HepG2 (cell line): Measurements from ENCODE around the gene MST1R. TPM values are rescaled to one million over a fixed set of nuclear protein-coding genes. Genes with fewer than 3 reads are reported as not detected.

Experiments used
- HNF1A ChIP-seq, 2 experiments: sonication (generic) in 1 of 2; formaldehyde crosslinking in 1 of 2; IDR thresholded peaks; 2 replicates each; pipeline versions ENCODE4 v1.4.0 to v1.6.1; 2016 to 2020; ENCODE audit warnings: borderline replicate concordance in 1 of 2, low read depth in 1 of 2, mild to moderate bottlenecking in 1 of 2, missing genetic modification reagents in 1 of 2
- NFE2 ChIP-seq: sonication (generic); formaldehyde crosslinking; IDR thresholded peaks from 2 replicates; pipeline ENCODE4 v1.4.0; 2020; ENCODE audit warnings: missing genetic modification reagents
- POLR2A ChIP-seq, 2 experiments: IDR thresholded peaks; 2 replicates each; pipeline ENCODE4 v1.6.1; 2011; ENCODE audit warnings: low read depth in 2 of 2, low read length in 2 of 2, mild to moderate bottlenecking in 1 of 2, moderate library complexity in 1 of 2; ENCODE audit not compliant: insufficient read depth in 1 of 2
- RORA ChIP-seq: sonication (generic); formaldehyde crosslinking; IDR thresholded peaks from 2 replicates; pipeline ENCODE4 v1.5.0; 2020; ENCODE audit warnings: mild to moderate bottlenecking, missing genetic modification reagents, moderate library complexity
- SRSF4 ChIP-seq: fragments of 200-400 bp; formaldehyde crosslinking; IDR thresholded peaks from one replicate; pipeline ENCODE4 v1.6.1; 2018; ENCODE audit warnings: mild to moderate bottlenecking, low read depth, low read length, moderate library complexity; ENCODE audit not compliant: poor library complexity, severe bottlenecking
- TBL1XR1 ChIP-seq: fragments of 150-350 bp; IDR thresholded peaks from 2 replicates; pipeline ENCODE4 v1.6.1; 2014; ENCODE audit warnings: borderline replicate concordance, low read length; ENCODE audit not compliant: partially characterized antibody
- ZBTB25 ChIP-seq: IDR thresholded peaks from 2 replicates; pipeline ENCODE4 v1.6.1; 2018; ENCODE audit warnings: missing genetic modification reagents
- ZNF207 ChIP-seq: fragments of 450-650 bp; IDR thresholded peaks from 2 replicates; pipeline ENCODE4 v1.6.1; 2016; ENCODE audit warnings: antibody characterized with exemption, borderline replicate concordance
- ZNF280D ChIP-seq: sonication (generic); formaldehyde crosslinking; IDR thresholded peaks from 2 replicates; pipeline ENCODE4 v1.5.1; 2020; ENCODE audit warnings: mild to moderate bottlenecking, missing genetic modification reagents
- ZNF383 ChIP-seq: sonication (generic); formaldehyde crosslinking; IDR thresholded peaks from 2 replicates; pipeline ENCODE4 v1.4.0; 2020; ENCODE audit warnings: missing genetic modification reagents, mild to moderate bottlenecking, borderline replicate concordance
- ZNF629 ChIP-seq: sonication (generic); formaldehyde crosslinking; conservative IDR thresholded peaks from 2 replicates; pipeline ENCODE4 v1.5.0; 2020; ENCODE audit warnings: missing genetic modification reagents
- ZNF674 ChIP-seq: sonication (generic); formaldehyde crosslinking; IDR thresholded peaks from 2 replicates; pipeline ENCODE4 v1.5.0; 2020; ENCODE audit warnings: low read depth, mild to moderate bottlenecking, missing genetic modification reagents
- ZNF883 ChIP-seq: sonication (generic); formaldehyde crosslinking; IDR thresholded peaks from 2 replicates; pipeline ENCODE4 v1.5.1; 2020; ENCODE audit warnings: mild to moderate bottlenecking, missing genetic modification reagents; ENCODE audit errors: not compliant biosample characterization
- ZUFSP ChIP-seq: sonication (generic); formaldehyde crosslinking; IDR thresholded peaks from 2 replicates; pipeline ENCODE4 v1.9.0; 2021; ENCODE audit warnings: missing genetic modification reagents, mild to moderate bottlenecking, borderline replicate concordance
- polyA plus RNA-seq, 8 experiments: library from polyadenylated mRNA; depleted of rRNA in 3 of 8; stranded (reverse) in 7 of 8; unstranded in 1 of 8; fragments of >200 nt; fragmentation: Illumina TruSeq in 4 of 8; extraction: Trizol in 4 of 8; gene quantifications; 2 replicates each; pipeline versions ENCODE4 v1.2.1 to v1.2.3, GENCODE V29; 2011 to 2016; ENCODE audit warnings: low read depth in 4 of 8, missing spikeins in 1 of 8, mixed read lengths in 1 of 8; ENCODE audit not compliant: insufficient read depth in 1 of 8
- total RNA-seq, 5 experiments: library from RNA; depleted of rRNA; stranded (reverse); fragments of >200 nt; fragmentation: Illumina TruSeq; extraction: Trizol; gene quantifications; 2 replicates each; pipeline ENCODE4 v1.2.3, GENCODE V29; 2016; ENCODE audit warnings: low read depth in 1 of 5

MST1R gene
- total and polyA plus RNA-seq, 2 of the 13 experiments (the other 11 are each of a cell fraction or from before 2014, with no cell fraction given), result 0.11 to 0.77 TPM

- TF ChIP-seq ZNF383 (CRISPR knock-in tag) (no peak), ZNF674 (no peak), ZNF629 (CRISPR knock-in tag) (no peak; the same call in 1 of the 2 replicates), RORA (CRISPR knock-in tag) (no peak), ZNF280D (peak; percentile 29; the same call in 1 of the 2 replicates), HNF1A (IDR thresholded peaks at IDR 0.05; ENCODE audit: low read depth) (no peak), HNF1A (CRISPR knock-in tag; IDR thresholded peaks at IDR 0.05; ENCODE audit: borderline replicate concordance) (no peak; the same call in 1 of the 2 replicates), ZUFSP (CRISPR knock-in tag) (no peak), ZBTB25 (peak; percentile 99), TBL1XR1 (no peak), NFE2 (CRISPR knock-in tag) (no peak), ZNF207 (no peak), POLR2A (IDR thresholded peaks at IDR 0.05; ENCODE audit: insufficient read depth in 1 of 2, low read depth in 2 of 2, low read length in 2 of 2) (peak; percentile 90 to 93), SRSF4 (no peak), ZNF883 (CRISPR knock-in tag) (peak; percentile 3)
These were observed 36.4 kb upstream of the MST1R start, which contains the start of gene RBM6 (continued) for GRCh38 chr3:49939858-49940666.
